Measurements from ENCODE around the gene AKNAD1. TPM values are rescaled to one million over a fixed set of nuclear protein-coding genes. Genes with fewer than 3 reads are reported as not detected.

AKNAD1 gene
- polyA plus RNA-seq, 1 donor from 2014 or later: not detected

- Histone ChIP-seq H3K79me2 (replicated peaks; ENCODE audit: insufficient read depth, low read length) (no peaks in the 10 kb centered on the region), H3K9me2 (ENCODE audit: insufficient read depth, low read length) (no peaks in the 10 kb centered on the region), H3K36me3 (ENCODE audit: insufficient read depth, low read length) (no peaks in the 10 kb centered on the region), H3K9ac (ENCODE audit: low read length) (no peak overlapping the region), H4K20me1 (ENCODE audit: insufficient read depth) (no peaks in the 10 kb centered on the region), H3K27ac (ENCODE audit: low read length) (no peak overlapping the region), H2AFZ (ENCODE audit: low read depth, low read length) (no peak overlapping the region), H3K27me3 (ENCODE audit: insufficient read depth, low read depth, low read length) (no peaks in the 10 kb centered on the region), H3K4me3 (ENCODE audit: low read length) (no peak overlapping the region), H3F3A (ENCODE audit: insufficient read depth, low read length, poor library complexity, severe bottlenecking) (no peaks in the 10 kb centered on the region), H3K9me3 (ENCODE audit: low read length) (no peaks in the 10 kb centered on the region), H3K4me2 (ENCODE audit: low read length) (no peak overlapping the region)
- TF ChIP-seq MXI1 (conservative IDR thresholded peaks at IDR 0.05; ENCODE audit: poor library complexity, severe bottlenecking): no peak
- TF ChIP-seq TAF1 (IDR thresholded peaks at IDR 0.05; ENCODE audit: low read depth): no peak
- no peak for TF ChIP-seq EP300 (conservative IDR thresholded peaks at IDR 0.05; ENCODE audit: poor library complexity, severe bottlenecking)
- no peak for TF ChIP-seq SMC3 (conservative IDR thresholded peaks at IDR 0.05; ENCODE audit: poor library complexity)
- TF ChIP-seq CTCF (IDR thresholded peaks at IDR 0.05; ENCODE audit: poor library complexity, severe bottlenecking): no peak
- TF ChIP-seq EZH2 (IDR thresholded peaks at IDR 0.05; ENCODE audit: borderline replicate concordance, insufficient read depth, low read length, poor library complexity, severe bottlenecking): no peak
- no peak for TF ChIP-seq RAD21 (conservative IDR thresholded peaks at IDR 0.05)
- no peak for TF ChIP-seq POLR2AphosphoS5 (IDR thresholded peaks at IDR 0.05)
- TF ChIP-seq REST (IDR thresholded peaks at IDR 0.05; ENCODE audit: borderline replicate concordance): no peak
Measured at GRCh38 chr1:108850929-108851328, 6.0 kb downstream of the AKNAD1 start.

- Histone ChIP-seq H3K27me3 (ENCODE audit: insufficient read depth, low read depth, low read length) (no peaks in the 10 kb centered on the region), H3K9me3 (ENCODE audit: low read length) (no peaks in the 10 kb centered on the region), H3K4me2 (ENCODE audit: low read length) (no peak overlapping the region), H2AFZ (ENCODE audit: low read depth, low read length) (no peak overlapping the region), H3K27ac (ENCODE audit: low read length) (no peak overlapping the region), H3K9me2 (ENCODE audit: insufficient read depth, low read length) (no peaks in the 10 kb centered on the region), H3F3A (ENCODE audit: insufficient read depth, low read length, poor library complexity, severe bottlenecking) (no peaks in the 10 kb centered on the region), H3K9ac (ENCODE audit: low read length) (no peak overlapping the region), H3K36me3 (ENCODE audit: insufficient read depth, low read length) (no peaks in the 10 kb centered on the region), H4K20me1 (ENCODE audit: insufficient read depth) (no peaks in the 10 kb centered on the region), H3K79me2 (replicated peaks; ENCODE audit: insufficient read depth, low read length) (no peaks in the 10 kb centered on the region), H3K4me3 (ENCODE audit: low read length) (no peak overlapping the region)
- TF ChIP-seq SMC3 (conservative IDR thresholded peaks at IDR 0.05; ENCODE audit: poor library complexity): no peak
- no peak for TF ChIP-seq REST (IDR thresholded peaks at IDR 0.05; ENCODE audit: borderline replicate concordance)
- TF ChIP-seq MXI1 (conservative IDR thresholded peaks at IDR 0.05; ENCODE audit: poor library complexity, severe bottlenecking): no peak
- no peak for TF ChIP-seq RAD21 (conservative IDR thresholded peaks at IDR 0.05)
- no peak for TF ChIP-seq POLR2AphosphoS5 (IDR thresholded peaks at IDR 0.05)
- TF ChIP-seq TAF1 (IDR thresholded peaks at IDR 0.05; ENCODE audit: low read depth): no peak
- no peak for TF ChIP-seq EZH2 (IDR thresholded peaks at IDR 0.05; ENCODE audit: borderline replicate concordance, insufficient read depth, low read length, poor library complexity, severe bottlenecking)
- no peak for TF ChIP-seq EP300 (conservative IDR thresholded peaks at IDR 0.05; ENCODE audit: poor library complexity, severe bottlenecking)
- no peak for TF ChIP-seq CTCF (IDR thresholded peaks at IDR 0.05; ENCODE audit: poor library complexity, severe bottlenecking)
Measured at GRCh38 chr1:108848806-108849205, 8.1 kb downstream of the AKNAD1 start.
